ENCODE measurements around the gene CPAMD8.

Gene CPAMD8

DNA sequence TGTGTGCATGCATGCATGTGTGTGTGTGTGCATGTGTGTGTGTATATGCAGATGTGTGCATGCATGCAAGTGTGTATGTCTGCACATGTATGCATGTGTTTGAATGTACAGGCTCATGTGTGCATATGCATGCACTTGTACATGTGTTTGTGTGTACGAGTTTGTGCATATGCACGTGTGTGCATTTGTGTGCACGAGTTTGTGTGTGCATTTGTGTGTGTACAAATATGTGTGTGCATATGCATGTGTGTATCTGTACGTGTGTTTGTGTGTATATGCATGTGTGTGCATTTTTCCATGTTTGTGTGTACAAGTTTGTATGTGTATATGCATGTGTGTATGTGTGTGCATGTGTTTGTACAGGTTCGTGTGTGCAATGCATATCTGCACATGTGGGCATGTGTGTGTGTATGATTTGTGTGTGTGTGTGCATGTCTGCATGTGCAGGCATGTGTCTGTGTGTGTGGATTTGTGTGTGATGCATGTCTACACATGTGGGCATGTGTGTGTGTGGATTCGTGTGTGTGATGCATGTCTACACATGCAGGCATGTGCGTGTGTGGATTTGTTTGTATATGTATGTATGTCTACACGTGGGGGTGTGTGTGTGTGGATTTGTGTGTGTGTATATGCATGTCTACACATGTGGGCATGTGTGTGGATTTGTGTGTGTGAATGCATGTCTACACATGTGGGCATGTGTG, 80.7 kb downstream of the CPAMD8 start:
- no peak overlapping the region for H4K91ac ChIP-seq (ENCODE audit: low read depth, low read length)
- no peak overlapping the region for H2BK120ac ChIP-seq (ENCODE audit: insufficient read depth, low read length, poor library complexity)
- H3K27ac ChIP-seq (ENCODE audit: low read depth, low read length), result no peak overlapping the region
- H3K14ac ChIP-seq (ENCODE audit: low read length), result no peak overlapping the region
- no peak overlapping the region for H2AFZ ChIP-seq (ENCODE audit: insufficient read depth, low read length, poor library complexity)
- H2BK5ac ChIP-seq (ENCODE audit: low read depth, low read length, poor library complexity), result no peak overlapping the region
- H4K12ac ChIP-seq (ENCODE audit: low read depth, low read length), result no peak overlapping the region
- no CpG with 5 or more reads among the region's 8 CpGs for WGBS (ENCODE audit: extremely low coverage, insufficient coverage, insufficient read length)
- no peak overlapping the region for H3K4ac ChIP-seq (ENCODE audit: low read depth, low read length)
- no peaks in the 10 kb centered on the region for H3K27me3 ChIP-seq (ENCODE audit: insufficient read depth, low read length)
- no peaks in the 10 kb centered on the region for H3K79me2 ChIP-seq (ENCODE audit: control insufficient read depth, insufficient read depth, low read length, poor library complexity)
- no peak overlapping the region for H3K4me2 ChIP-seq (ENCODE audit: low read length)
- no peaks in the 10 kb centered on the region for H3K4me1 ChIP-seq (ENCODE audit: control insufficient read depth in 1 of 2, insufficient read depth in 2 of 2, low read length in 2 of 2)
- no peak overlapping the region for H3K4me3 ChIP-seq (ENCODE audit: low read depth, low read length)
- no peak for DNase-seq
- peaks cover 15% of the 10 kb centered on the region for H3K9me3 ChIP-seq (ENCODE audit: insufficient read depth, low read depth, low read length)
- no peak overlapping the region for H3K23ac ChIP-seq (ENCODE audit: low read length)
- H2AK5ac ChIP-seq (ENCODE audit: low read length), result no peak overlapping the region
- no peaks in the 10 kb centered on the region for H3K79me1 ChIP-seq (ENCODE audit: low read length)
- H3K9ac ChIP-seq (ENCODE audit: low read length), result no peak overlapping the region
- no peak overlapping the region for H4K8ac ChIP-seq (ENCODE audit: low read depth, low read length)
- no peak overlapping the region for H3K18ac ChIP-seq (ENCODE audit: low read length)
- H3K36me3 ChIP-seq (ENCODE audit: control insufficient read depth in 1 of 2, insufficient read depth in 2 of 2, low read length in 2 of 2), result no peaks in the 10 kb centered on the region
- no peak overlapping the region for H2BK12ac ChIP-seq (ENCODE audit: low read length)

DNA sequence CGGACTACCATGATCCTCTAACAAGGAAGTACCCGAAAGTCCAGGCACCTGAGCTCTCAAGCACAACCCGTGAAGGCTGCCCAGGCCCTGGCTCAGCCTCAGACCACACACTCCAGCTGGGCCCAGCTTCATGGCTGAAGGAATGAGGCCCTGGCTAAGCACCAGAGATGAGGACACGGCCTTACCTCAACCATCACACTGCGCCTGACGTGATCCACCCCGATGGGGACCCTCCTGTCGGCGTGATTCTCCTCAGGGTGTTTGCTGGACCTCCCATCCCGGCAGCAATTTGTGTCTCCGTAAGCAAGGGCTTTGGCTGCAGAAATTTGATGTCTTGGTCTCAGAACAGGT, 81.3 kb downstream of the CPAMD8 start:
- no peak overlapping the region for H2BK120ac ChIP-seq (ENCODE audit: insufficient read depth, low read length, poor library complexity)
- no peak overlapping the region for H3K18ac ChIP-seq (ENCODE audit: low read length)
- no peak overlapping the region for H4K8ac ChIP-seq (ENCODE audit: low read depth, low read length)
- H2BK12ac ChIP-seq (ENCODE audit: low read length), result no peak overlapping the region
- no peaks in the 10 kb centered on the region for H3K27me3 ChIP-seq (ENCODE audit: insufficient read depth, low read length)
- no peak overlapping the region for H4K12ac ChIP-seq (ENCODE audit: low read depth, low read length)
- H2AK5ac ChIP-seq (ENCODE audit: low read length), result no peak overlapping the region
- no peaks in the 10 kb centered on the region for H3K36me3 ChIP-seq (ENCODE audit: control insufficient read depth in 1 of 2, insufficient read depth in 2 of 2, low read length in 2 of 2)
- no peak overlapping the region for H4K91ac ChIP-seq (ENCODE audit: low read depth, low read length)
- H2BK5ac ChIP-seq (ENCODE audit: low read depth, low read length, poor library complexity), result no peak overlapping the region
- DNase-seq, result no peak
- no CpG with 5 or more reads among the region's 11 CpGs for WGBS (ENCODE audit: extremely low coverage, insufficient coverage, insufficient read length)
- no peak overlapping the region for H3K4me3 ChIP-seq (ENCODE audit: low read depth, low read length)
- H3K14ac ChIP-seq (ENCODE audit: low read length), result no peak overlapping the region
- no peaks in the 10 kb centered on the region for H3K79me2 ChIP-seq (ENCODE audit: control insufficient read depth, insufficient read depth, low read length, poor library complexity)
- no peaks in the 10 kb centered on the region for H3K4me1 ChIP-seq (ENCODE audit: control insufficient read depth in 1 of 2, insufficient read depth in 2 of 2, low read length in 2 of 2)
- H3K4ac ChIP-seq (ENCODE audit: low read depth, low read length), result no peak overlapping the region
- H3K27ac ChIP-seq (ENCODE audit: low read depth, low read length), result no peak overlapping the region
- H3K23ac ChIP-seq (ENCODE audit: low read length), result no peak overlapping the region
- no peak overlapping the region for H3K4me2 ChIP-seq (ENCODE audit: low read length)
- H3K79me1 ChIP-seq (ENCODE audit: low read length), result no peaks in the 10 kb centered on the region
- peak overlapping the region; percentile 22 for H3K9ac ChIP-seq (ENCODE audit: low read length)
- H2AFZ ChIP-seq (ENCODE audit: insufficient read depth, low read length, poor library complexity), result no peak overlapping the region
- peaks cover 15% of the 10 kb centered on the region for H3K9me3 ChIP-seq (ENCODE audit: insufficient read depth, low read depth, low read length)

DNA sequence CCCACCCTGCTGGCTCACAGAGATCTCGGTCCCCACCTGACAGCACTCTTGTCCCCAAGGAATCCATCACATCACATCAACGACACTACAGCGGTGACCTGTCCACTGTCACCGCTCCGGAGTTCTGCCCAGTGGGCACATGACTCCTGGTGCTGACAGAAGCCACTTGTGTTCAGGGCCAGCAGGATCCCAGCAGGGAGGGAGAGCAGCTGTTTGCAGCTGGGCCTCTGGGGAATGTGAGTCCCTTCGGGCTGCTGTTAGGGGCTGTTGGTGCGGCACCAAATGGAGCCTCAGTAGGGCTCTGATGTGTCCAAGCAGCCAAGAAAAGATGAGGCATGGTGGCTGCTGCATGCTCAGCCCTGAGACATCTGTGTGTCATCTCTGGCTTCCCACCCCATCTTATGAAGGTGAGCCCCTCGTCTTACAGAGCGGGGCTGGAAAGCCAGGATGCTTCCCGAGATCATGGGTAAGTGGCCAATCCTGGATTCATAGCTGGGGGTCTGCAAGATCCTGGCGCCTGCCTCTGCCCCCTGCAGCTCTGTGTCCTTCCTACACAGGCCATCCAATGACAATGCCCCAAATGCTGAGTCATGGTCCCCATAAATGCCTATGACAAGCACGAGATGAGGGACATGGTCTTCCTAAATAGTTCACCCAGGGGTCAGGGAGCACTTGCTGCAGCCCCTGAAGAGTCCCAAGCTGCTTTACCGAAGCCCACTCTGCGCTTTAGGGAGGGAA, 81.8 kb downstream of the CPAMD8 start:
- no peaks in the 10 kb centered on the region for H3K79me2 ChIP-seq (ENCODE audit: control insufficient read depth, insufficient read depth, low read length, poor library complexity)
- no CpG with 5 or more reads among the region's 14 CpGs for WGBS (ENCODE audit: extremely low coverage, insufficient coverage, insufficient read length)

DNA sequence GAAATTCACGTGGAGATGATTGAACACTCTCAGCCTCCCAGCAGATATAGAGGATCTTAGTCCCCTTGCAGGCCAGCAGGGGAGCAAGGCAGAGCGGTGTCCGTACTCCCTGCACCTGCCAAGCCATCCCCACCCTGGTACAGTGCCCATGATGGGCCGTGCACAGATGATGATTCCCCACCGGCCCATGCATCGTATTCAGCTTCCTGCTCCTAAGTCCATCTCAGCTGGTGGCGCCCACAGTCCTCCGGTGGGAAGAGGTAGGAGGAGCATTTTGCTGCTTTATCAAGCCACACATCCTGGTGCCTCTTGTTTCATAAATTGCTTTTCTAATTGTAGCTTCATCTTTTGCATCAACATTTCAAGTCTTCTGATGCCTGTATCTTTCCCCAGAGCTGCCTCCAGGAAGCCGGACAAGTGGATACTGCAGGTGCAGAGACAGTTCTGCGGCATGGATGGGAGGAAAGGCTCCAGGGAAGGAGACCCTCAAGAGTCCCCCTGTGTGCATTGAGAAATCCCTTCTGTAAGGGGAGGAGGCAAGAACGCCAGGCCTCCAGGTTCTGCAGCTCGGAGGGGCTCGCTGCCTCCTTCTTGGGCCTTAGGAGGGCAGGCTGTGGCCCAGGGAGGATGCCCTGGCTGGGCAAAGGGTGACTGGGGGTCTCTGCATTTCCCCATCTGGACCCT, 82.5 kb downstream of the CPAMD8 start:
- Histone ChIP-seq H3K79me2 (ENCODE audit: control insufficient read depth, insufficient read depth, low read length, poor library complexity) (no peaks in the 10 kb centered on the region), H2BK120ac (ENCODE audit: insufficient read depth, low read length, poor library complexity) (no peak overlapping the region), H3K4me2 (ENCODE audit: low read length) (no peak overlapping the region), H4K8ac (ENCODE audit: low read depth, low read length) (no peak overlapping the region), H2BK5ac (ENCODE audit: low read depth, low read length, poor library complexity) (no peak overlapping the region), H3K9me3 (ENCODE audit: insufficient read depth, low read depth, low read length) (peaks cover 16% of the 10 kb centered on the region), H3K27ac (ENCODE audit: low read depth, low read length) (no peak overlapping the region), H4K12ac (ENCODE audit: low read depth, low read length) (no peak overlapping the region), H3K18ac (ENCODE audit: low read length) (no peak overlapping the region), H3K4me3 (ENCODE audit: low read depth, low read length) (no peak overlapping the region), H3K4ac (ENCODE audit: low read depth, low read length) (no peak overlapping the region), H3K4me1 (ENCODE audit: control insufficient read depth in 1 of 2, insufficient read depth in 2 of 2, low read length in 2 of 2) (no peaks in the 10 kb centered on the region), H3K9ac (ENCODE audit: low read length) (no peak overlapping the region), H3K79me1 (ENCODE audit: low read length) (no peaks in the 10 kb centered on the region), H3K36me3 (ENCODE audit: control insufficient read depth in 1 of 2, insufficient read depth in 2 of 2, low read length in 2 of 2) (no peaks in the 10 kb centered on the region), H2AK5ac (ENCODE audit: low read length) (no peak overlapping the region), H3K23ac (ENCODE audit: low read length) (no peak overlapping the region), H2BK12ac (ENCODE audit: low read length) (no peak overlapping the region), H3K27me3 (ENCODE audit: insufficient read depth, low read length) (no peaks in the 10 kb centered on the region), H2AFZ (ENCODE audit: insufficient read depth, low read length, poor library complexity) (no peak overlapping the region), H3K14ac (ENCODE audit: low read length) (no peak overlapping the region), H4K91ac (ENCODE audit: low read depth, low read length) (no peak overlapping the region)
- no CpG with 5 or more reads among the region's 13 CpGs for WGBS (ENCODE audit: extremely low coverage, insufficient coverage, insufficient read length)
- no peak for DNase-seq

More for the DNA sequence above, 81.8 kb downstream of the CPAMD8 start:
- H2AK5ac ChIP-seq (ENCODE audit: low read length), result no peak overlapping the region
- no peaks in the 10 kb centered on the region for H3K36me3 ChIP-seq (ENCODE audit: control insufficient read depth in 1 of 2, insufficient read depth in 2 of 2, low read length in 2 of 2)
- peaks cover 15% of the 10 kb centered on the region for H3K9me3 ChIP-seq (ENCODE audit: insufficient read depth, low read depth, low read length)
- H2BK120ac ChIP-seq (ENCODE audit: insufficient read depth, low read length, poor library complexity), result no peak overlapping the region
- no peak overlapping the region for H2BK5ac ChIP-seq (ENCODE audit: low read depth, low read length, poor library complexity)
- no peak overlapping the region for H4K12ac ChIP-seq (ENCODE audit: low read depth, low read length)
- H4K8ac ChIP-seq (ENCODE audit: low read depth, low read length), result no peak overlapping the region
- H3K14ac ChIP-seq (ENCODE audit: low read length), result no peak overlapping the region
- no peak overlapping the region for H3K27ac ChIP-seq (ENCODE audit: low read depth, low read length)
- H3K79me1 ChIP-seq (ENCODE audit: low read length), result no peaks in the 10 kb centered on the region
- DNase-seq, result no peak
- peak overlapping the region; percentile 22 for H3K9ac ChIP-seq (ENCODE audit: low read length)
- no peak overlapping the region for H3K4ac ChIP-seq (ENCODE audit: low read depth, low read length)
- no peak overlapping the region for H4K91ac ChIP-seq (ENCODE audit: low read depth, low read length)
- no peak overlapping the region for H3K23ac ChIP-seq (ENCODE audit: low read length)
- H3K4me1 ChIP-seq (ENCODE audit: control insufficient read depth in 1 of 2, insufficient read depth in 2 of 2, low read length in 2 of 2), result no peaks in the 10 kb centered on the region
- no peaks in the 10 kb centered on the region for H3K27me3 ChIP-seq (ENCODE audit: insufficient read depth, low read length)
- no peak overlapping the region for H3K18ac ChIP-seq (ENCODE audit: low read length)
- H3K4me3 ChIP-seq (ENCODE audit: low read depth, low read length), result no peak overlapping the region
- no peak overlapping the region for H2BK12ac ChIP-seq (ENCODE audit: low read length)
- no peak overlapping the region for H3K4me2 ChIP-seq (ENCODE audit: low read length)
- H2AFZ ChIP-seq (ENCODE audit: insufficient read depth, low read length, poor library complexity), result no peak overlapping the region
